HCT116 (cell line): ENCODE measurements around the gene COPS6. TPM values are rescaled to one million over a fixed set of nuclear protein-coding genes. Genes with fewer than 3 reads are reported as not detected.

Experiments used
- ATAC-seq: fragments of 200-7000 bp; cut with Tn5 transposase; 2 replicates; pipeline ENCODE4 v1.9.1; 2020; ENCODE audit warnings: mild to moderate bottlenecking, moderate library complexity
- BruUV-seq: library from RNA; stranded (reverse); fragments of 400-500 nt; replicated peaks from 2 replicates; lab custom pipeline; 2021; lab: Mats Ljungman, UMichigan
- CTCF ChIA-PET: fragments of 300-600 bp; sonication (Branson Sonifier 250); formaldehyde crosslinking; loops from one replicate; lab custom pipeline; 2021; ENCODE audit warnings: antibody characterized with exemption; lab: Charles Lee
- POLR2A ChIA-PET: fragments of 300-600, 350-600 bp; sonication (Branson Sonifier 250); formaldehyde crosslinking; loops from one replicate; lab custom pipeline; 2021; ENCODE audit warnings: antibody characterized with exemption; lab: Charles Lee
- RAD21 ChIA-PET, 2 experiments: fragments of 300-600 bp; sonication (Branson Sonifier 250); formaldehyde crosslinking; loops; one replicate each; lab custom pipeline; 2023; ENCODE audit warnings: low total read pairs in 2 of 2; ENCODE audit not compliant: uncharacterized antibody in 2 of 2, unreplicated experiment in 2 of 2, low non-redundant PET in 1 of 2; lab: Charles Lee
- DNase-seq: peaks from one replicate; pipeline ENCODE4 v3.0.0-alpha.2; 2010; ENCODE audit warnings: low read depth, low spot score
- H2AFZ ChIP-seq: fragments of 200-600 bp; shearing (Covaris generic), sonication (generic); 2 replicates; pipeline ENCODE4 v1.6.1; 2017; ENCODE audit warnings: low read depth, mixed run types, mixed read lengths, antibody characterized with exemption, low read length; ENCODE audit not compliant: poor library complexity, severe bottlenecking
- H3K27ac ChIP-seq: 2 replicates; pipeline ENCODE4 v1.5.1; 2012; ENCODE audit warnings: low read depth, low read length
- H3K27me3 ChIP-seq: fragments of 200-600 bp; sonication (generic); 2 replicates; pipeline ENCODE4 v1.6.1; 2016; ENCODE audit warnings: mixed run types, low read length, mixed read lengths; ENCODE audit not compliant: insufficient read depth
- H3K36me3 ChIP-seq, 2 experiments: fragments of 200-500 bp in 1 of 2; fragments of 200-600 bp in 1 of 2; sonication (Bioruptor generic) in 1 of 2; sonication (generic) in 1 of 2; 2 replicates each; pipeline versions ENCODE4 v1.5.1 to v1.6.1; 2014 to 2016; ENCODE audit warnings: low read length in 2 of 2, inconsistent platforms in 1 of 2, mixed read lengths in 1 of 2, mixed run types in 1 of 2; ENCODE audit not compliant: insufficient read depth in 2 of 2, control insufficient read depth in 1 of 2
- H3K4me1 ChIP-seq, 2 experiments: fragments of 200-600 bp in 1 of 2; sonication (generic) in 1 of 2; 2 replicates each; pipeline versions ENCODE4 v1.5.1 to v1.6.1; 2012 to 2017; ENCODE audit warnings: low read length in 2 of 2, inconsistent platforms in 1 of 2, mild to moderate bottlenecking in 1 of 2, mixed read lengths in 1 of 2, mixed run types in 1 of 2, moderate library complexity in 1 of 2; ENCODE audit not compliant: insufficient read depth in 2 of 2, control insufficient read depth in 1 of 2
- H3K4me2 ChIP-seq: fragments of 200-600 bp; sonication (generic); 2 replicates; pipeline ENCODE4 v1.6.1; 2017; ENCODE audit warnings: mixed run types, low read length, mixed read lengths
- H3K4me3 ChIP-seq, 2 experiments: fragments of 200-600 bp in 1 of 2; sonication (generic) in 1 of 2; replicated peaks in 1 of 2; 2 replicates each; pipeline ENCODE4 v1.5.1; 2011 to 2016; ENCODE audit warnings: low read length in 2 of 2, control low read depth in 1 of 2, low read depth in 1 of 2, mild to moderate bottlenecking in 1 of 2, mixed read lengths in 1 of 2, mixed run types in 1 of 2
- H3K79me2 ChIP-seq: fragments of 200-600 bp; sonication (generic); 2 replicates; pipeline ENCODE4 v1.6.1; 2017; ENCODE audit warnings: mild to moderate bottlenecking, mixed run types, low read length, moderate library complexity, mixed read lengths; ENCODE audit not compliant: insufficient read depth
- H3K9ac ChIP-seq: fragments of 200-600 bp; sonication (generic); 2 replicates; pipeline ENCODE4 v1.6.1; 2016; ENCODE audit warnings: low read length, mixed read lengths
- H3K9me2 ChIP-seq: fragments of 200-600 bp; sonication (generic), shearing (Covaris generic); 2 replicates; pipeline ENCODE4 v1.6.1; 2017; ENCODE audit warnings: mixed run types, mild to moderate bottlenecking, moderate library complexity; ENCODE audit not compliant: insufficient read depth
- H3K9me3 ChIP-seq, 2 experiments: fragments of 200-500 bp in 1 of 2; fragments of 200-600 bp in 1 of 2; sonication (Bioruptor generic) in 1 of 2; sonication (generic) in 1 of 2; 2 replicates each; pipeline ENCODE4 v1.6.1; 2014 to 2017; ENCODE audit warnings: low read length in 2 of 2, mixed read lengths in 2 of 2, inconsistent platforms in 1 of 2, low read depth in 1 of 2, mild to moderate bottlenecking in 1 of 2, mixed run types in 1 of 2, moderate library complexity in 1 of 2; ENCODE audit not compliant: control insufficient read depth in 1 of 2, insufficient read depth in 1 of 2
- H4K20me1 ChIP-seq: fragments of 200-600 bp; sonication (generic), shearing (Covaris generic); 2 replicates; pipeline ENCODE4 v1.6.1; 2017; ENCODE audit warnings: mixed run types, mild to moderate bottlenecking, moderate library complexity; ENCODE audit not compliant: insufficient read depth
- CTCF ChIP-seq, 3 experiments: fragments of 200-600 bp in 1 of 3; sonication (generic) in 1 of 3; IDR thresholded peaks in 2 of 3; conservative IDR thresholded peaks in 1 of 3; 2 replicates each; pipeline ENCODE4 v1.5.1; 2012 to 2017; ENCODE audit warnings: low read depth in 2 of 3, low read length in 2 of 3, antibody characterized with exemption in 1 of 3, borderline replicate concordance in 1 of 3, control low read depth in 1 of 3, mild to moderate bottlenecking in 1 of 3, mixed read lengths in 1 of 3, mixed run types in 1 of 3, moderate library complexity in 1 of 3; ENCODE audit not compliant: insufficient read depth in 1 of 3
- REST ChIP-seq: IDR thresholded peaks from 2 replicates; pipeline ENCODE4 v1.6.1; 2012; ENCODE audit warnings: low read depth
- SIN3A ChIP-seq: IDR thresholded peaks from 2 replicates; pipeline ENCODE4 v1.6.1; 2012; ENCODE audit warnings: low read depth
- TCF7L2 ChIP-seq: IDR thresholded peaks from 2 replicates; pipeline ENCODE4 v1.7.0; 2011; ENCODE audit warnings: borderline replicate concordance, inconsistent platforms; ENCODE audit not compliant: insufficient read depth, insufficient read length; ENCODE audit errors: extremely low read depth
- intact Hi-C: fragments of 100-400 bp; cut with micrococcal nuclease; formaldehyde crosslinking; loops from 2 replicates; pipeline ENCODE4 v1.10.0; 2022
- total RNA-seq: library from RNA; stranded (reverse); gene quantifications from one replicate; pipeline ENCODE4 v1.2.1, GENCODE V29; 2021; ENCODE audit not compliant: unreplicated experiment

Gene COPS6
- total RNA-seq, 1 experiment from 2014 or later: 126 TPM

- Histone ChIP-seq H3K4me3 (no peak overlapping the region), H3K27ac (no peak overlapping the region; the same call in 1 of the 2 replicates), H3K79me2 (peaks cover 50% of the 10 kb centered on the region), H4K20me1 (peaks cover 13% of the 10 kb centered on the region), H3K9me3 (no peaks in the 10 kb centered on the region), H3K9me2 (no peaks in the 10 kb centered on the region), H3K9ac (no peak overlapping the region), H3K4me2 (no peak overlapping the region), H3K4me1 (peaks cover 8 to 38% of the 10 kb centered on the region in 2 experiments), H3K27me3 (no peaks in the 10 kb centered on the region), H2AFZ (no peak overlapping the region), H3K36me3 (peaks cover 39 to 60% of the 10 kb centered on the region in 2 experiments)
- CTCF ChIA-PET: no interaction called here
- peak; percentile 39 for ATAC-seq
- intact Hi-C loops: no loop called here
- TF ChIP-seq TCF7L2 (no peak), CTCF (IDR thresholded peaks at IDR 0.05 in 2 of 3, conservative IDR thresholded peaks at IDR 0.05 in 1 of 3; ENCODE audit: borderline replicate concordance in 1 of 3, insufficient read depth in 1 of 3, low read depth in 2 of 3, low read length in 2 of 3) (peak in 2 of 3 experiments; percentile 21 to 22; a peak in 1 of 6 replicates), REST (no peak), SIN3A (no peak)
- POLR2A ChIA-PET: interaction anchor here (2.3 kb wide), 1 partner anchor 10 kb away, joined by 8 read pairs; the partner anchor contains the start of genes AP4M1 and MCM7
- no peak for DNase-seq
- BruUV-seq: no TSS peak
- RAD21 ChIA-PET: no interaction called here
Observed at GRCh38 chr7:100091411-100092181, 2.8 kb downstream of the COPS6 start.
